HepG2 (cell line): ENCODE data around the gene DHX58. TPM values are rescaled to one million over a fixed set of nuclear protein-coding genes. Genes with fewer than 3 reads are reported as not detected.

Source experiments
- ATAC-seq: fragments of 200-7000 bp; cut with Tn5 transposase; 3 replicates; pipeline ENCODE4 v1.9.1; 2020; ENCODE audit warnings: mild to moderate bottlenecking, moderate library complexity
- BruUV-seq: library from RNA; stranded (reverse); fragments of 400-500 nt; replicated peaks from 2 replicates; lab custom pipeline; 2021; lab: Mats Ljungman, UMichigan
- CTCF ChIA-PET: fragments of 300-600 bp; formaldehyde crosslinking; extraction: SDS; loops from one replicate; lab custom pipeline; 2021; ENCODE audit warnings: low total read pairs, inconsistent platforms, low intra/inter-chr PET ratio; lab: Yijun Ruan, JAX
- POLR2A ChIA-PET: fragments of 350-600 bp; sonication (Branson Sonifier 250); formaldehyde crosslinking; loops from one replicate; lab custom pipeline; 2020; ENCODE audit warnings: antibody characterized with exemption, inconsistent platforms; lab: Yijun Ruan, JAX
- DNase-seq: peaks from one replicate; pipeline ENCODE4 v3.0.0-alpha.2; 2015; ENCODE audit warnings: low spot score
- FAIRE-seq: peaks from 3 replicates; lab custom pipeline; 2011; peaks lifted over from hg19 to GRCh38; lab: Jason Lieb, UNC
- H2AFZ ChIP-seq: one replicate; pipeline ENCODE4 v1.6.1; 2011; ENCODE audit warnings: low read length, inconsistent platforms
- H3K27ac ChIP-seq: fragments of 300-600 bp; 3 replicates; pipeline ENCODE4 v1.8.0; 2011; ENCODE audit warnings: mixed run types, mild to moderate bottlenecking, mixed read lengths, low read length, inconsistent platforms; ENCODE audit not compliant: insufficient read depth; ENCODE audit errors: extremely low read length
- H3K27me3 ChIP-seq, 2 experiments: fragments of 200-600 bp in 1 of 2; 2 replicates in 1 of 2; 3 replicates in 1 of 2; pipeline versions ENCODE4 v1.6.0 to v1.8.0; 2011; ENCODE audit warnings: low read length in 2 of 2, mild to moderate bottlenecking in 2 of 2, moderate library complexity in 2 of 2, inconsistent platforms in 1 of 2; ENCODE audit not compliant: insufficient read depth in 2 of 2, control insufficient read depth in 1 of 2
- H3K36me3 ChIP-seq, 2 experiments: fragments of 200-600 bp in 1 of 2; replicated peaks in 1 of 2; 2 replicates in 1 of 2; 3 replicates in 1 of 2; pipeline versions ENCODE4 v1.5.1 to v1.8.0; 2011; ENCODE audit warnings: low read length in 2 of 2, inconsistent platforms in 1 of 2; ENCODE audit not compliant: insufficient read depth in 2 of 2, control insufficient read depth in 1 of 2
- H3K4me1 ChIP-seq: 2 replicates; pipeline ENCODE4 v1.5.1; 2012; ENCODE audit warnings: low read length, inconsistent platforms; ENCODE audit not compliant: insufficient read depth
- H3K4me2 ChIP-seq: 2 replicates; pipeline ENCODE4 v1.6.0; 2011; ENCODE audit warnings: low read depth, low read length, inconsistent platforms
- H3K4me3 ChIP-seq, 3 experiments: fragments of 200-600 bp in 1 of 3; sonication (generic), shearing (Covaris generic) in 1 of 3; replicated peaks in 1 of 3; 2 replicates each; pipeline ENCODE4 v1.5.1; 2011 to 2016; ENCODE audit warnings: low read length in 3 of 3, inconsistent platforms in 2 of 3, low read depth in 2 of 3, mild to moderate bottlenecking in 2 of 3, control low read depth in 1 of 3, mixed read lengths in 1 of 3; ENCODE audit not compliant: insufficient read depth in 1 of 3
- H3K79me2 ChIP-seq: one replicate; pipeline ENCODE4 v1.6.1; 2011; ENCODE audit warnings: low read length, inconsistent platforms; ENCODE audit not compliant: insufficient read depth
- H3K9ac ChIP-seq: 2 replicates; pipeline ENCODE4 v1.6.0; 2011; ENCODE audit warnings: mild to moderate bottlenecking, low read depth, low read length, inconsistent platforms; ENCODE audit not compliant: insufficient read depth
- H3K9me3 ChIP-seq: 2 replicates; pipeline ENCODE4 v1.5.1; 2012; ENCODE audit warnings: mild to moderate bottlenecking, low read length
- H4K20me1 ChIP-seq: 2 replicates; pipeline ENCODE4 v1.6.0; 2011; ENCODE audit warnings: inconsistent platforms, mild to moderate bottlenecking, low read length, moderate library complexity; ENCODE audit not compliant: insufficient read depth
- GABPB1 ChIP-seq: IDR thresholded peaks from 2 replicates; pipeline ENCODE4 v1.6.1; 2016; ENCODE audit warnings: mild to moderate bottlenecking, missing genetic modification reagents, moderate library complexity, missing compliant biosample characterization
- IRF2 ChIP-seq: IDR thresholded peaks from 2 replicates; pipeline ENCODE4 v1.6.1; 2018; ENCODE audit warnings: missing genetic modification reagents, missing compliant biosample characterization
- MEF2D ChIP-seq: sonication (generic); formaldehyde crosslinking; IDR thresholded peaks from 2 replicates; pipeline ENCODE4 v1.5.1; 2020; ENCODE audit warnings: mild to moderate bottlenecking, missing genetic modification reagents
- SMAD3 ChIP-seq: sonication (generic); formaldehyde crosslinking; IDR thresholded peaks from 2 replicates; pipeline ENCODE4 v1.4.0; 2020; ENCODE audit warnings: missing genetic modification reagents
- SRSF1 ChIP-seq: fragments of 200-400 bp; formaldehyde crosslinking; optimal IDR thresholded peaks from 2 replicates; pipeline ENCODE3; 2017; ENCODE audit warnings: mild to moderate bottlenecking, low read depth, low read length, moderate library complexity
- SSRP1 ChIP-seq: IDR thresholded peaks from 2 replicates; pipeline ENCODE4 v1.6.1; 2016; ENCODE audit warnings: control low read depth
- ZFP36L1 ChIP-seq: sonication (generic); formaldehyde crosslinking; IDR thresholded peaks from 2 replicates; pipeline ENCODE4 v1.8.0; 2022; ENCODE audit warnings: mild to moderate bottlenecking, missing genetic modification reagents, moderate library complexity
- ZNF12 ChIP-seq: sonication (generic); formaldehyde crosslinking; IDR thresholded peaks from 2 replicates; pipeline ENCODE4 v1.5.0; 2020; ENCODE audit warnings: missing genetic modification reagents
- ZNF780A ChIP-seq: sonication (generic); formaldehyde crosslinking; IDR thresholded peaks from 2 replicates; pipeline ENCODE4 v1.8.0; 2022; ENCODE audit warnings: mild to moderate bottlenecking, missing genetic modification reagents, moderate library complexity
- WGBS: methylation state at CpG from one replicate; pipeline ENCODE4 v1.1.6; 2017; ENCODE audit warnings: low lambda C conversion rate; 5-methylcytosine and 5-hydroxymethylcytosine counted together
- in situ Hi-C: cut with HindIII; loops from 2 replicates; pipeline ENCODE4 v1.10.0; 2017; ENCODE audit warnings: low pct_unique_long_range_greater_than_20kb; ENCODE audit not compliant: extremely low pct_ligation_motif_present
- intact Hi-C: fragments of 100-400 bp; cut with micrococcal nuclease; formaldehyde crosslinking; loops from one replicate; pipeline ENCODE4 v1.10.0; 2022; ENCODE audit not compliant: unreplicated experiment
- polyA plus RNA-seq, 8 experiments: library from polyadenylated mRNA; depleted of rRNA in 3 of 8; stranded (reverse) in 7 of 8; unstranded in 1 of 8; fragments of >200 nt; fragmentation: Illumina TruSeq in 4 of 8; extraction: Trizol in 4 of 8; gene quantifications; 2 replicates each; pipeline versions ENCODE4 v1.2.1 to v1.2.3, GENCODE V29; 2011 to 2016; ENCODE audit warnings: low read depth in 4 of 8, missing spikeins in 1 of 8, mixed read lengths in 1 of 8; ENCODE audit not compliant: insufficient read depth in 1 of 8
- total RNA-seq, 5 experiments: library from RNA; depleted of rRNA; stranded (reverse); fragments of >200 nt; fragmentation: Illumina TruSeq; extraction: Trizol; gene quantifications; 2 replicates each; pipeline ENCODE4 v1.2.3, GENCODE V29; 2016; ENCODE audit warnings: low read depth in 1 of 5
- TF ChIP-seq, protein P1 (sequence below): fragments of 450-650 bp; IDR thresholded peaks from 2 replicates; pipeline ENCODE4 v1.6.1; 2017
- TF ChIP-seq, protein P2 (sequence below): conservative IDR thresholded peaks from 2 replicates; pipeline ENCODE4 v1.6.1; 2018; ENCODE audit warnings: missing genetic modification reagents
- TF ChIP-seq, protein P3 (sequence below): sonication (generic); formaldehyde crosslinking; IDR thresholded peaks from 2 replicates; pipeline ENCODE4 v1.4.0; 2020; ENCODE audit warnings: missing genetic modification reagents
- TF ChIP-seq, protein P4 (sequence below): IDR thresholded peaks from 2 replicates; pipeline ENCODE4 v1.6.1; 2016; ENCODE audit warnings: low read depth
- TF ChIP-seq, protein P5 (sequence below): sonication (generic); formaldehyde crosslinking; IDR thresholded peaks from 2 replicates; pipeline ENCODE4 v1.5.1; 2020; ENCODE audit warnings: missing genetic modification reagents, mild to moderate bottlenecking, borderline replicate concordance
- TF ChIP-seq, protein P6 (sequence below): sonication (generic); formaldehyde crosslinking; IDR thresholded peaks from 2 replicates; pipeline ENCODE4 v1.5.0; 2020; ENCODE audit warnings: missing genetic modification reagents, mild to moderate bottlenecking, borderline replicate concordance

DHX58 gene
- total and polyA plus RNA-seq, 2 of the 13 experiments (the other 11 are each of a cell fraction or from before 2014, with no cell fraction given), result 6.7 to 7.8 TPM

DNA sequence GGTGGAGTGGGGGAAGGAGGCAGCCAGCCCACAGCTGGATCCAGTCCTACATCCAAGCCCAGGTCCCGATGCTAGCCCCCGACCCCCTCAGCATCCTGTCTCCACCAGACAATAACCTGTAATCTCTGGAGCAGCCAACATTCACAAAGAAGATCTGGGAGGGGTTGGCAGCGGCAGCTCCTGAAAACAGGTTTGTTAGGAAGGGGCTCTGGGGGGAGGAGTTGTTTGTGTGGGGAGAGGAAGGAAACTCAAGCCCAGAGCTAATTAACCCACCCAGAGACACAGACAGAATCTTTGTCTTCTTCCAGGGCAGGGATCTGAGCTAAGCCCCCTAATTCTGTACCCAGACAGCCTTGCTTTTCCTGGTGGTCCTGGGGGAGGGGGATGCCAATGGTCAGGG is 57.5 kb downstream of the DHX58 start (continued):
- TF ChIP-seq, protein P1, sequence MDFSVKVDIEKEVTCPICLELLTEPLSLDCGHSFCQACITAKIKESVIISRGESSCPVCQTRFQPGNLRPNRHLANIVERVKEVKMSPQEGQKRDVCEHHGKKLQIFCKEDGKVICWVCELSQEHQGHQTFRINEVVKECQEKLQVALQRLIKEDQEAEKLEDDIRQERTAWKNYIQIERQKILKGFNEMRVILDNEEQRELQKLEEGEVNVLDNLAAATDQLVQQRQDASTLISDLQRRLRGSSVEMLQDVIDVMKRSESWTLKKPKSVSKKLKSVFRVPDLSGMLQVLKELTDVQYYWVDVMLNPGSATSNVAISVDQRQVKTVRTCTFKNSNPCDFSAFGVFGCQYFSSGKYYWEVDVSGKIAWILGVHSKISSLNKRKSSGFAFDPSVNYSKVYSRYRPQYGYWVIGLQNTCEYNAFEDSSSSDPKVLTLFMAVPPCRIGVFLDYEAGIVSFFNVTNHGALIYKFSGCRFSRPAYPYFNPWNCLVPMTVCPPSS, result no peak
- TF ChIP-seq IRF2 (CRISPR knock-in tag) (no peak), ZFP36L1 (CRISPR knock-in tag) (no peak), SMAD3 (CRISPR knock-in tag) (no peak)
- TF ChIP-seq, protein P2, sequence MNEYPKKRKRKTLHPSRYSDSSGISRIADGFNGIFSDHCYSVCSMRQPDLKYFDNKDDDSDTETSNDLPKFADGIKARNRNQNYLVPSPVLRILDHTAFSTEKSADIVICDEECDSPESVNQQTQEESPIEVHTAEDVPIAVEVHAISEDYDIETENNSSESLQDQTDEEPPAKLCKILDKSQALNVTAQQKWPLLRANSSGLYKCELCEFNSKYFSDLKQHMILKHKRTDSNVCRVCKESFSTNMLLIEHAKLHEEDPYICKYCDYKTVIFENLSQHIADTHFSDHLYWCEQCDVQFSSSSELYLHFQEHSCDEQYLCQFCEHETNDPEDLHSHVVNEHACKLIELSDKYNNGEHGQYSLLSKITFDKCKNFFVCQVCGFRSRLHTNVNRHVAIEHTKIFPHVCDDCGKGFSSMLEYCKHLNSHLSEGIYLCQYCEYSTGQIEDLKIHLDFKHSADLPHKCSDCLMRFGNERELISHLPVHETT, result no peak

DNA sequence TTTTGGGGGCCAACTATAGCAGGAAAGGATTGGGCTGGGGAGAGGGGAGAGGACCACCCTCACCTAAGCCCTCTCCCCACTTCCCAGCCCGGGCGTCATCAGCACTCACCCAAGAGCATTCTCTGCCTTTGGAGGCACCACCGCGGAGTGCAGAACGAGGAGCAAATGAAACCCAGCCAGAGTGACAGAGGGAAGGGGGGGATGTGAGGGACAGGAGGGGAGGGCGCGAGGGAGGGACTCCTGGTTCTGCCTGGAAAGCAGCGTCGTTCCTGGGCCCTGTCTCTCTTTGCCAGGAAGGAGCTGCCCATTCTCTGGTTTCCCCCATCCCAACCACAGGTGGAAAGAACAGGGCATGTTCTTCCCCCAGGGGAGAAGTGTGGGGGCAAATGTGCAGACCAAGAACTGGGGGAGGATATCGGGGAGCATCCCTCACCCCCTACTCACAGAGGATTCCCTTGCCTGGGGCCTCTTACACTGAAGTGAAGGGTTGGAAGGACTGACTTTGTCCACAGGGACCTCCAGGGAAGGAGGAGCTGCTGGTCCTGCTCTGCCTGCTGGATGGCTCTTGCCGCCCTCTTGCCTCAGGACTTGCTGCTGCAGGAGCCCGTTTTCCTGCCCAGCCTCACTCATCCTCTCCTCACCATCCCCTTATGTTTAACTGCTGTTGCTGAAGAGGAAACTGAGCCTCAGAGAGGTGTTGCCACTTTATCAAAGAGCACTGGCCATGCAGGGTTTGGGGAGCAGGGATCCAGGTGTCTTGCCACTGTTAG is 58.6 kb downstream of the DHX58 start:
- ATAC-seq, result no peak
- TF ChIP-seq ZNF780A (no peak), GABPB1 (CRISPR knock-in tag) (no peak), SRSF1 (no peak), MEF2D (CRISPR knock-in tag) (no peak), ZNF12 (no peak), SSRP1 (no peak)
- TF ChIP-seq, protein P3, sequence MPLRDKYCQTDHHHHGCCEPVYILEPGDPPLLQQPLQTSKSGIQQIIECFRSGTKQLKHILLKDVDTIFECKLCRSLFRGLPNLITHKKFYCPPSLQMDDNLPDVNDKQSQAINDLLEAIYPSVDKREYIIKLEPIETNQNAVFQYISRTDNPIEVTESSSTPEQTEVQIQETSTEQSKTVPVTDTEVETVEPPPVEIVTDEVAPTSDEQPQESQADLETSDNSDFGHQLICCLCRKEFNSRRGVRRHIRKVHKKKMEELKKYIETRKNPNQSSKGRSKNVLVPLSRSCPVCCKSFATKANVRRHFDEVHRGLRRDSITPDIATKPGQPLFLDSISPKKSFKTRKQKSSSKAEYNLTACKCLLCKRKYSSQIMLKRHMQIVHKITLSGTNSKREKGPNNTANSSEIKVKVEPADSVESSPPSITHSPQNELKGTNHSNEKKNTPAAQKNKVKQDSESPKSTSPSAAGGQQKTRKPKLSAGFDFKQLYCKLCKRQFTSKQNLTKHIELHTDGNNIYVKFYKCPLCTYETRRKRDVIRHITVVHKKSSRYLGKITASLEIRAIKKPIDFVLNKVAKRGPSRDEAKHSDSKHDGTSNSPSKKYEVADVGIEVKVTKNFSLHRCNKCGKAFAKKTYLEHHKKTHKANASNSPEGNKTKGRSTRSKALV, result no peak
- TF ChIP-seq, protein P4, sequence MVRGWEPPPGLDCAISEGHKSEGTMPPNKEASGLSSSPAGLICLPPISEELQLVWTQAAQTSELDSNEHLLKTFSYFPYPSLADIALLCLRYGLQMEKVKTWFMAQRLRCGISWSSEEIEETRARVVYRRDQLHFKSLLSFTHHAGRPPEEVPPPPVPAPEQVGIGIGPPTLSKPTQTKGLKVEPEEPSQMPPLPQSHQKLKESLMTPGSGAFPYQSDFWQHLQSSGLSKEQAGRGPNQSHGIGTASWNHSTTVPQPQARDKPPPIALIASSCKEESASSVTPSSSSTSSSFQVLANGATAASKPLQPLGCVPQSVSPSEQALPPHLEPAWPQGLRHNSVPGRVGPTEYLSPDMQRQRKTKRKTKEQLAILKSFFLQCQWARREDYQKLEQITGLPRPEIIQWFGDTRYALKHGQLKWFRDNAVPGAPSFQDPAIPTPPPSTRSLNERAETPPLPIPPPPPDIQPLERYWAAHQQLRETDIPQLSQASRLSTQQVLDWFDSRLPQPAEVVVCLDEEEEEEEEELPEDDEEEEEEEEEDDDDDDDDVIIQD (CRISPR knock-in tag), result no peak
- TF ChIP-seq, protein P5, sequence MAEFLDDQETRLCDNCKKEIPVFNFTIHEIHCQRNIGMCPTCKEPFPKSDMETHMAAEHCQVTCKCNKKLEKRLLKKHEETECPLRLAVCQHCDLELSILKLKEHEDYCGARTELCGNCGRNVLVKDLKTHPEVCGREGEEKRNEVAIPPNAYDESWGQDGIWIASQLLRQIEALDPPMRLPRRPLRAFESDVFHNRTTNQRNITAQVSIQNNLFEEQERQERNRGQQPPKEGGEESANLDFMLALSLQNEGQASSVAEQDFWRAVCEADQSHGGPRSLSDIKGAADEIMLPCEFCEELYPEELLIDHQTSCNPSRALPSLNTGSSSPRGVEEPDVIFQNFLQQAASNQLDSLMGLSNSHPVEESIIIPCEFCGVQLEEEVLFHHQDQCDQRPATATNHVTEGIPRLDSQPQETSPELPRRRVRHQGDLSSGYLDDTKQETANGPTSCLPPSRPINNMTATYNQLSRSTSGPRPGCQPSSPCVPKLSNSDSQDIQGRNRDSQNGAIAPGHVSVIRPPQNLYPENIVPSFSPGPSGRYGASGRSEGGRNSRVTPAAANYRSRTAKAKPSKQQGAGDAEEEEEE (CRISPR knock-in tag), result no peak
- TF ChIP-seq, protein P6, sequence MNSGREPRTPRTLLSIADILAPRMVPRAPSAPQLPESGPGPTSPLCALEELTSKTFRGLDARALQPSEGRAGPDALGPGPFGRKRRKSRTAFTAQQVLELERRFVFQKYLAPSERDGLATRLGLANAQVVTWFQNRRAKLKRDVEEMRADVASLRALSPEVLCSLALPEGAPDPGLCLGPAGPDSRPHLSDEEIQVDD (CRISPR knock-in tag), result no peak

More for the DNA sequence above, 58.6 kb downstream of the DHX58 start:
- H3K9me3 ChIP-seq, result no peaks in the 10 kb centered on the region
- no peak overlapping the region for H3K4me2 ChIP-seq
- DNase-seq (no peak), FAIRE-seq (no peak)
- ChIA-PET POLR2A (no interaction called here), CTCF (no interaction called here)
- H3K36me3 ChIP-seq, result no peaks in the 10 kb centered on the region
- intact Hi-C loops, result no loop called here
- in situ Hi-C loops, result no loop called here
- H3K4me3 ChIP-seq, result no peak overlapping the region
- no peaks in the 10 kb centered on the region for H3K79me2 ChIP-seq
- H3K9ac ChIP-seq, result no peak overlapping the region
- H3K27me3 ChIP-seq, result no peaks in the 10 kb centered on the region; a peak in 1 of 5 replicates
- WGBS, result 42% methylated on average over 12 of the region's 12 CpGs
- no peak overlapping the region for H3K27ac ChIP-seq
- H4K20me1 ChIP-seq, result no peaks in the 10 kb centered on the region
- no peak overlapping the region for H2AFZ ChIP-seq
- H3K4me1 ChIP-seq, result peaks cover 55% of the 10 kb centered on the region
- no TSS peak for BruUV-seq
